RWPE2 (cell line): ENCODE data around the gene USP3.

Source experiments
- ATAC-seq: fragments of 200-7000 bp; cut with Tn5 transposase; 3 replicates; pipeline ENCODE4 v1.9.1; 2021; ENCODE audit warnings: low read depth
- DNase-seq: peaks from one replicate; pipeline ENCODE4 v3.0.0-alpha.2; 2020; ENCODE audit warnings: low spot score
- H3K27ac ChIP-seq: fragments of 450-650 bp; 2 replicates; pipeline ENCODE4 v1.5.1; 2017; ENCODE audit warnings: mild to moderate bottlenecking; ENCODE audit not compliant: poor library complexity, severe bottlenecking
- H3K27me3 ChIP-seq: fragments of 250-450 bp; sonication (Bioruptor Pico); 2 replicates; pipeline ENCODE4 v1.5.1; 2021; ENCODE audit warnings: mild to moderate bottlenecking, moderate library complexity; ENCODE audit not compliant: insufficient read depth, poor library complexity, severe bottlenecking
- H3K36me3 ChIP-seq: fragments of 250-450 bp; sonication (Bioruptor Pico); 2 replicates; pipeline ENCODE4 v1.5.1; 2020; ENCODE audit warnings: low read depth, mild to moderate bottlenecking, moderate library complexity
- H3K4me1 ChIP-seq: fragments of 250-450 bp; sonication (Bioruptor Pico); 2 replicates; pipeline ENCODE4 v1.5.1; 2021; ENCODE audit warnings: mild to moderate bottlenecking, moderate library complexity; ENCODE audit not compliant: insufficient read depth, poor library complexity, severe bottlenecking
- H3K4me3 ChIP-seq: fragments of 250-450 bp; sonication (Bioruptor Pico); 2 replicates; pipeline ENCODE4 v1.5.1; 2021; ENCODE audit warnings: mild to moderate bottlenecking, moderate library complexity; ENCODE audit not compliant: severe bottlenecking
- H3K9me3 ChIP-seq: fragments of 250-450 bp; sonication (Bioruptor Pico); 2 replicates; pipeline ENCODE4 v1.5.1; 2021; ENCODE audit warnings: mild to moderate bottlenecking, moderate library complexity; ENCODE audit not compliant: severe bottlenecking
- CTCF ChIP-seq: fragments of 450-650 bp; IDR thresholded peaks from one replicate; pipeline ENCODE4 v1.5.1; 2017; ENCODE audit warnings: mild to moderate bottlenecking, moderate library complexity; ENCODE audit not compliant: poor library complexity, severe bottlenecking

The USP3 gene

DNA sequence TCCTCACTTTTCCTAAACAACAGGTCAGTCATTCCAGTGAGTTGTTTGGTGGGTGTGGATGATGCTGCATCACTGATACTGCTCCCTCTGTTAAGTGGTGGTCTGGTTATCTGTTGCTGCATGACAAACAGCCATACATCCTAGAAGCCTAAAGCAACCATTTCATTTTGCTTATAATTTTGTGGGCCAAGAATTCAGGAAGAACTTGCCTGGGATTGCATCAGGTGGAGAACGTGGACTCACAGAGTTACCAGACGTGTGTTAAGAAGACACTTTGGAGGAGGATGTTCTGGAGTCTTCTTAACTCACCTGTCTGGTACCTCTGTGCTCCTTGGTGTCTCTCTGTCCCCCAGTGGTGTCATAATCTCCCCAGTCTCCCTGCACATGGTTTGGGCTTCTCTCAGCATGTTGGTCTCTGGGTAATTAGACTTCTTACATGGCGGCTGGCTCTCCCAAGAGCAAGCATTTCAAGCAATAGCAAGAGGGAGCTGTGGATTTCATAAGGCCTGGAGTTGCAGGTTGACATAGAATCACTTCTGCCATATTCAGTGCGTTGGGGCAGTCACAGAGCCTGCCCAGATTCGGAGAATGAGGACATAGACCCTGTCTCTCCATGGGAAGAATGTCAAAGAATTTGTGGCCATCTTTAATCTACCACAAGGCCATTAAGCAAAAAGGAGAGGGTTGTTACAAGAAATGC, 20.1 kb downstream of the USP3 start:
- Histone ChIP-seq H3K9me3 (no peaks in the 10 kb centered on the region), H3K4me1 (peaks cover 35% of the 10 kb centered on the region), H3K27ac (no peak overlapping the region), H3K27me3 (no peaks in the 10 kb centered on the region), H3K36me3 (no peaks in the 10 kb centered on the region), H3K4me3 (no peak overlapping the region)
- no peak for TF ChIP-seq CTCF
- DNase-seq, result no peak
- ATAC-seq, result no peak

GRCh38 chr15:63526401-63526800, 22.0 kb downstream of the USP3 start:
- TF ChIP-seq CTCF, result no peak
- H3K27ac ChIP-seq, result no peak overlapping the region
- H3K27me3 ChIP-seq, result no peaks in the 10 kb centered on the region
- H3K9me3 ChIP-seq, result no peaks in the 10 kb centered on the region
- H3K4me3 ChIP-seq, result no peak overlapping the region
- no peak for DNase-seq
- H3K4me1 ChIP-seq, result peaks cover 24% of the 10 kb centered on the region
- no peak for ATAC-seq
- H3K36me3 ChIP-seq, result no peaks in the 10 kb centered on the region

- no peaks in the 10 kb centered on the region for H3K27me3 ChIP-seq
- no peak for ATAC-seq
- H3K9me3 ChIP-seq, result no peaks in the 10 kb centered on the region
- no peak overlapping the region for H3K27ac ChIP-seq
- peaks cover 16% of the 10 kb centered on the region for H3K4me1 ChIP-seq
- DNase-seq, result no peak
- 0 out of 2 replicates have a peak, but pooled peaks cover 2% of the 10 kb centered on the region for H3K36me3 ChIP-seq
- no peak overlapping the region for H3K4me3 ChIP-seq
- TF ChIP-seq CTCF, result no peak
These were observed 23.8 kb downstream of the USP3 start for GRCh38 chr15:63528138-63528659.

GRCh38 chr15:63530235-63530634, 25.8 kb downstream of the USP3 start:
- Histone ChIP-seq H3K27me3 (no peaks in the 10 kb centered on the region), H3K36me3 (peaks cover 12% of the 10 kb centered on the region), H3K4me3 (no peak overlapping the region), H3K9me3 (no peaks in the 10 kb centered on the region), H3K27ac (no peak overlapping the region), H3K4me1 (peaks cover 10% of the 10 kb centered on the region)
- DNase-seq (no peak), ATAC-seq (no peak)
- no peak for TF ChIP-seq CTCF

DNA sequence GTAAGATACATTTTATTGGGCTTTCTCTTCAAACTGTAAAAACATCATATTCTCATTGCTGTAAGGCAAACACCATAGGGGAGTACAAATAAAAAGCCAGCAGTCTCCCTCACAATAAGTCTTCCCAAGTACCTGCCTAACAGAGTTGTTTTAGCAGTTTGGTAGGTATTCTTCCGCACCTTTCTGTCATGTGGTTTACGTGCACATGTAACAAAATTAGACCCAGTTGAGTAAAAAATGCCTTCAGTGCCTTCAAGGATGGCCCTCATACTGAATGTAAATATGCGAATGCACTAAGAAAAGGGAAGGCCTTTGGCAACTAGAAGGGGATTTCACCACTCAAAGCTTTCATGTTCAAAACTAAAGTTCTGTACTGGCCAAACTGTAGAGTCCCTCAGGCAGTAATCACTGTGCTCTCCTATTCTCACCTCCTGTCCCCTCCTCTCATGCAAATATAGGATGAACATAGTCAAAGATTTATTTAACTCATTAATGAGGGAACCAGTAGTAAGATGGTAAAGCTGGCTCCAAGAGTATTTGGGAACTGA, 26.4 kb downstream of the USP3 start:
- ATAC-seq (no peak), DNase-seq (no peak)
- Histone ChIP-seq H3K27me3 (no peaks in the 10 kb centered on the region), H3K9me3 (no peaks in the 10 kb centered on the region), H3K36me3 (peaks cover 12% of the 10 kb centered on the region), H3K4me1 (peaks cover 10% of the 10 kb centered on the region), H3K4me3 (no peak overlapping the region), H3K27ac (no peak overlapping the region)
- TF ChIP-seq CTCF, result no peak
